Measurements from ENCODE around the gene RNF40.

The RNF40 gene

DNA sequence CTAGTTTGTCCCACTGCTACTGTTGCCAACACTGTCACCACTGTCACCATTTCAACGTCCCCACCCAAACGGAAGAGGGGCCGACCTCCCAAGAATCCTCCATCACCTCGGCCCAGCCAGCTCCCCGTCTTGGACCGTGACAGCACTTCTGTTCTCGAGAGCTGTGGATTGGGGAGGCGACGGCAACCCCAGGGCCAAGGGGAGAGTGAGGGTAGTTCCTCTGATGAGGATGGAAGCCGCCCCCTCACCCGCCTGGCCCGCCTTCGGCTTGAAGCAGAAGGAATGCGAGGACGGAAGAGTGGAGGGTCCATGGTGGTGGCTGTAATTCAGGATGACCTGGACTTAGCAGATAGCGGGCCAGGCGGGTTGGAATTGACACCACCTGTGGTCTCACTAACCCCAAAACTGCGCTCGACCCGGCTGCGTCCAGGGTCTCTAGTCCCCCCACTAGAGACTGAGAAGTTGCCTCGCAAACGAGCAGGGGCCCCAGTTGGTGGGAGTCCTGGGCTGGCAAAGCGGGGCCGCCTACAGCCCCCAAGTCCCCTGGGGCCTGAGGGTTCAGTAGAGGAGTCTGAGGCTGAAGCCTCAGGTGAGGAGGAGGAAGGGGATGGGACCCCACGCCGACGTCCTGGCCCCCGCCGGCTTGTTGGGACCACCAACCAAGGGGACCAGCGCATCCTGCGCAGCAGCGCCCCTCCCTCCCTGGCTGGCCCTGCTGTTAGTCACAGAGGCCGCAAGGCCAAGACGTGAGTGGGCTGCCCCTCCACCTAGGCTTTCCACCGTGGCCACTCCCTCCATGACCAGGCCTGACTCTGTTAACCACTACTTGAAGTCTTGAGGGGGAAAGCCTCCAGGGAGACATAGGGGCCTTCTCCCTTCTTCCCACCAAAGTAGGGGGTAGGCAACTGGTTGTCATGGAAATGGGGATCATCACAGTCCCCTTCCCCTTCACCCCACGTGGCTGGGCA, 22.9 kb upstream of the RNF40 start:
- no peak for FAIRE-seq
- DNase-seq (ENCODE audit: extremely low spot score, insufficient read length, low read depth) = no peak

DNA sequence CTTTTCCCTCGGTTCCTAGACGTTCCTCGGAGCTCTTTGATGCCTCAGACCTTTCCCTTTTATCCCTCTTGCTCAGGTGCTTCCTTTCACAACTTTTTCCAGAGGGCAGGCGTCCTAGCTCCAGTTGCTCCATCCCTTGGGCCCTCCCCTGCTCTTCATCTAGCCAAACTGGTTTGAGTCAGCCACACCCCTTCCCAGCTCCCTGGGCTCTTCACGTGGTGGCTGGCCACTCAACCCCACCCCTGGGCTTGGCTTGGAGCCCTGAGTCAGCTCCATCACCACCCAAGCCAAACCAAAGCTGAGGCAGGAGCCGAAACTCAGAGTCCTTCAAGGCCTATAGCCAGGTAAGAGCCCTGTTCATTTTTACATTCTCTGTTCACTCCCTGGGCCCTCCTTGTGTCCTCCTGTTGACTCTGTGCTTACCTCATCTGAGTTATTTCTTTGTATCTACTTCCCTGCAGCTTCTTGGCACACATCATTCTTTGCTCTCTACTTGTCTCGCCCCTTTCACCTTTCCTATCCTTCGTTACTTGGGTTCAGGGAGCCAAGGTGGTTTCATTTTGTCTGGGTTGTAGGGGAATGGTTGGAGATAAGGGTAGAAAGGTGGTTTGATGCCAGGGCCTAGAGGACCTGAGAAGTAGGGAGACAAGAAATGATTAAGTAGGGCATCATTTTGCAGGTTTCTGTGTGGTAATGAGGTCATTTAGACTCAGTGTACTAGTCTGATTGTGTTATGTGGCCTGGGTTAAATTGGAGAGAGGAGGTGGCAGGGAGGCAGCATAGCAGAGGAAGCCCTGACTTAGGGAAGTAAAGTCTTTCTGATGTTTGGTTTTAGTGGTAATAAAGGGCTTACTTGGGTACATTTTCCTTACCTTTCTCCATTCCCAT, 21.5 kb upstream of the RNF40 start:
- DNase-seq (ENCODE audit: extremely low spot score, insufficient read length, low read depth) (no peak), FAIRE-seq (no peak)

DNA sequence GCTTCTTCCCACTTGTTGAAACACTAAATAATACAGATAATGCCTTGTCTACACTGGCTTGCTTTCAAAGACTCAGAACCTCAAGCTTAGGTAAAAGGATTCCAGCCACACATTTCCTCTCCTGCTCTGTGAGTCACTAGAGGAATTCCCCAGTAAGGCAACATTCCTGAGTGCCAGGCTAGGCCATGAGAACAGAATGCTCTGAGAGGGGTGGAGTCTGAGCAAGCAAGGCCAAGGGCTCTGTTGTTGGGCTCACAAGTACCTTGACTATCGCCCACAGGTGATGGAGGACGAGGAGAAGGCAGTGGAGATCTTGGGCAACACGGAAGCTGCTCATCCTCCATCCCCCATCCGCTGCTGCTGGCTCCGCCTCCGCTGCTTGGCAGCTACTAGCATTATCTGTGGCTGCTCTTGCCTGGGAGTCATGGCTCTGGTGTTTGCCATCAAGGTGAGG, 20.6 kb upstream of the RNF40 start:
- DNase-seq (ENCODE audit: extremely low spot score, insufficient read length, low read depth) = no peak
- no peak for FAIRE-seq

DNA sequence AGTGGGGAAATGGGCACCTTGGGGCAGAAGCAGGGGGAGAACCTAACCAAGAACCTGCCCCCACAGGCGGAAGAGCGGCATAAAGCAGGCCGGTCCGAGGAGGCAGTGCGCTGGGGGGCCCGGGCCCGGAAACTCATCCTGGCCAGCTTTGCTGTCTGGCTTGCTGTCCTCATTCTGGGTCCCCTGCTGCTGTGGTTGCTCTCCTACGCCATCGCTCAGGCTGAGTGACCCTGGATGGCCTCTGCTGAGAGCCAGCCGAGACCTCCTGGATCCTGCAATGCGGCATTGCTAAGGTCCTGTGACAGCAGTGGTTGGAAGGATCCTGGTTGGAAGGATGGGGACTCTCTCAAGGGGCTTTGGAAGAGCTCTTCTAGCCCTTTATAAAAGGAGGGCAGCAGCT, 18.4 kb upstream of the RNF40 start:
- FAIRE-seq (no peak), DNase-seq (ENCODE audit: extremely low spot score, insufficient read length, low read depth) (no peak)

DNA sequence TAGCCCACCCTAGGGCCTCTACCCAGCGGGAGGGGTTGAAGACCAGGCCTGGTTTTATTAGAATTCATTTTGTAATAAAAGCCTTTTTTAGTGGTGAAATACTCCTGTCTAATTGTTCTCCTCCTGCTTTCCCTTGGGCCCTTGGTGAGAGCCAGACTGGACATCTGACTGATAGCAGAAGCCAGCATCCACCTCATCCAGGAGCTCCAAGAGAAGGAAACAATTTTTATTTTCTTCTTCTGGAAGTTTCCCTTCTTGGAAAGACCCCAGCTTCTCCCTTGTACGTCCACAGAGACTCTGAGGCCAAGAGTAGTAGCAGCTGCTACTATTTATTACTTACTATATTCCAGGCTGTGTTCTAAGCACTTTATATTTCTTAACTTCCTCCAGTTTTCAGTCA, 17.9 kb upstream of the RNF40 start:
- no peak for FAIRE-seq
- DNase-seq (ENCODE audit: extremely low spot score, insufficient read length, low read depth) = no peak

DNA sequence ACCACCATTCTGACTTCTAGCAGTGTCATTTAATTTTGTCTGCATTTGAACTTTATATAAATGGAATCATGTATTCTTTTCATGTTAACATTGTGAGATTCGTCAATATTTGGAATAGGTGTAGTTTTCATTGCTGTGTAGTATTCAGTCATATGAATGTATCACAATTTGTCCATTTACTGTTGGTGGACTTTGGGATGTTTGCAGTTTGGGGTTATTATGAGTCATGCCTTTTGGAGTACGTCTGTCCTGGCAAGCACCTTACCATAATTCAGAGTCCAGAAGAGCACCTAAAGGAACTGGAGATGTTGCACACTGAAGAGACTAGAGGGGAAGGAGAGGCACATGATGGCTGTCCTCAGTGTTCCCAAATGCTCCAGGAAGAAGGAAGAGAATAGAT, 17.0 kb upstream of the RNF40 start:
- FAIRE-seq (no peak), DNase-seq (ENCODE audit: extremely low spot score, insufficient read length, low read depth) (no peak)

DNA sequence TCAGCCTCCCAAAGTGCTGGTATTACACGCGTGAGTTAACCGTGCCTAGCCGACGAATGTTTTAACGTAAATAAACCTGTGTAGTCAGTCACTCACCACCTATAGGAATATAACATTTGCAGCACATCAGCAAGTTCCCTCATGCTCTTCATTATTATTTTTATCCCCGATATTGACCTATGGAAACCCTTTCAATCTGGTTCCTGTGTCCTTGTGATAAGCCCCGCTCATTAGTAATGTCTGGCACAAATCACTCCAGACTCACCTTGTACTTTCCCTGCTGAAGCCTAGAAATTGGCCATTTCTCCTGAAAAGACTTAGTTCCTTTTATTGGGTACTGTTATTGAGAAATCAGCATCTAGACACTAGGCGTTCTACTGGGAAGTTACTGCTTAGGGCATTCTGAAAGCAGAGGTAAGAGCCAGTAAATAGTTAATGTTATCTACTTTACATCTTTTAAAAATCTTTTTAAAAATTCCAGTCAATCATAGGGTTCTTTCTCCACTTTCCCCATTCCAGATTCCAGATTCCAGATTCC, 15.4 kb upstream of the RNF40 start:
- DNase-seq (ENCODE audit: extremely low spot score, insufficient read length, low read depth) = no peak
- FAIRE-seq = no peak

DNA sequence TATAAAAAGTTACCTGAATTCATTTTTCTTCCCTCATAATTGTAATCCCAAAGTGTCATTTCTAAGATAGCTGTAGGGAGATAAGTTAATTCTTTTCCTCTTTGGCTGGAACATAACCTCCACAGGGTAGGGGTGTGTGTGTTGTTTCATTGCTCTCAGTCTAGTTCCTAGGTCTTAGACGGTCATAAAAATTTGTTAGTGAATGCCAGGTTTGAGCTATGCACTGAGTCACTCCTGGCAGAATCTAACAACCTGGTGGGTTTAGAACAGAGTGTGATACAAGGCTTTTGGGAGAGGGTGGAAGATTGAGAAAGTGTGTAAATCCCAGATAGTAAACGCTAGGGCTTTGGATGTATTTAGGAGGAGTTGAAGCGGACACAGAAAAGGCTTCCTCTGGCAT, 14.8 kb upstream of the RNF40 start:
- FAIRE-seq (no peak), DNase-seq (ENCODE audit: extremely low spot score, insufficient read length, low read depth) (no peak)

DNA sequence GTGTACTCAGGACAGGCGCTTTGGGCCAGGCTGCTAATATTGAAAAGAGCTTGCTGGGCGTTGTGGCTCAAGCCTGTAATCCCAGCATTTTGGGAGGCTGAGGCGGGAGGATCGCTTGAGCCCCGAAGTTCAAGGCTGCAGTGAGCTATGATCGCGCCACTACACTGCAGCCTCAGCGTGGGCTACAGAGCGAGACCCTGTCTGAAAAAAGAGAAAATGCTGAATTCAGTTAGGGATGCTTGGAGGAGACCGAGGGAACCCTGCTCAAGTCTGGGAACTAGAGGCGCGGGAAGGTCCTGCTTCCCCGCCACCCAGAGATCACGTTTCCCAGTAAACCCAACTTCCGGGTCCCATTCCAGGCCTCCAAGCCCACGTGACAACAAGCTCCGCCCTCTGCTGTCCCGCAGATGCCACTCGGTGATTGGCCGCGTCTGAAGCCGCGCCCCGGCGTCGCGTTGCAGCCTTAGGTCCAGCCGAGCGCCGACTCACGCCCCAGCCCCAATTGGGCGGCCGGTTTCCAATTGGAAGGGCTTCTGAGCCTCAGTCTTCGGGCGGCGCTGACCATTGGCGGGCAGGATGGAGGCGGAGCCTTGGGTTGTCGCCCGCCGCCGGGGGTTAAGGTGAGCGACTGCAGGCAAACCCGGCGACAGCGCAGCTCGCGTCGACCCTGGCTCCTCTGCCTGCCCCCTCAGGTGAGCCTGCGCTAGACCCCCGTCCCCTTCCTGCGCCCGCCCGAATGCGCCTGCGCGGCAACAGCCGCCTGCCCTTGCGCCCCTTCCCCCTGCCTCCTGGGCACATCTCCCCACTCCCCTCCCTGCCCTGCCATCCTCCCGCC, 14.1 kb upstream of the RNF40 start, which contains the start of gene PHKG2:
Gene PHKG2 (plus strand): TSS at position 627 of the 835 bp plus-strand sequence. CDS start 396 bp downstream, outside the sequence.
- peak; percentile 98 for FAIRE-seq
- peak; percentile 96 for DNase-seq (ENCODE audit: extremely low spot score, insufficient read length, low read depth)

DNA sequence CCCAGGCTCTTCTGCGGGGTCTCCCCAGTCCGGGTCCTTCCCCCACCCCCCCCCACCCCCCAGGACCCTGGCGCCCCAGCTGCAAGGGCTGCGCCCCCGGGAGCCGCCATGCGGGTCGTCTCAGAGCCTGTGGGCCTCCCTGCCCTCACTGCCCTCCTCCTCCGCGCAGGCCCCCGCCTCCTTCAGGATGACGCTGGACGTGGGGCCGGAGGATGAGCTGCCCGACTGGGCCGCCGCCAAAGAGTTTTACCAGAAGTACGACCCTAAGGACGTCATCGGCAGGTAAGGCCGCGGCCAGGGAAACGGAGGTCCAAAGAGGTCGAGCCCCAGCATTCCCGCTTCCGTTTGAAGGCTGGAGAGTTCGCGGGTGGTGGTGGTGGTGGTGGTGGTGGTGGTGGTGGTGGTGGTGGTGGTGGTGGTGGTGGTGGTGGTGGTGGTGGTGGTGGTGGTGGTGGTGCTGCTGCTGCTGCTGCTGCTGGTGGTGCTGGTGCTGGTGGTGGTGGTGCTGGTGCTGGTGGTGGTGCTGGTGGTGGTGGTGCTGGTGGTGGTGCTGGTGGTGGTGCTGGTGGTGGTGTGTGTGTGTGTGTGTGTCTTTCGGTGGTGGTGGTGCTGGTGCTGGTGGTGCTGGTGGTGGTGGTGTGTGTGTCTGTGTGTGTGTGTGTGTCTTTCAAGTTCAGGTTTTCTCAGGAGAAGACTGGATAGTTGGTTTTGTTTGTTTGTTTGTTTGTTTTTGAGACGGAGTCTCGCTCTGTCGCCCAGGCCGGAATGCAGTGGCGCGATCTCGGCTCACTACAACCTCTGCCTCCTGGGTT, 13.3 kb upstream of the RNF40 start:
- FAIRE-seq (no peak), DNase-seq (ENCODE audit: extremely low spot score, insufficient read length, low read depth) (no peak)

DNA sequence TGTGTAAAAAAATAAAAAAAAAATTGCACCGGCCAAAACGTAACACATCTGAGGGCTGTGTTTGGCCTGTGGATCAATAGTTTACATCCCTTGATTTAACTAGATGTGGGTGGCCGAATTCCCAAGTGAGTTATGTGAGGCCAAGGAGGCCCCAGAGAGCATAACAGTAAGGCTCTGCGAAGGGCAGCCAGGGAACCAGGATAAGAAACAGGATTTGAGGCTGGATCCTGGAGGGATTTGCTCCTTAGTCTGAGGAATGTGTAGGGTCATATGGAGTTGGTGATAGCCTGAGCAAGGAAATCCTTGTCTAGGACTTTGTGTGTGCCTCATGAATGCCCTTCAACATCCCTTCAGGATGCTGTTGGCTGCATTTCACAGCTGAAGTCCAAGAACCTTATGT, 11.9 kb upstream of the RNF40 start:
- DNase-seq (ENCODE audit: extremely low spot score, insufficient read length, low read depth) = no peak
- no peak for FAIRE-seq

DNA sequence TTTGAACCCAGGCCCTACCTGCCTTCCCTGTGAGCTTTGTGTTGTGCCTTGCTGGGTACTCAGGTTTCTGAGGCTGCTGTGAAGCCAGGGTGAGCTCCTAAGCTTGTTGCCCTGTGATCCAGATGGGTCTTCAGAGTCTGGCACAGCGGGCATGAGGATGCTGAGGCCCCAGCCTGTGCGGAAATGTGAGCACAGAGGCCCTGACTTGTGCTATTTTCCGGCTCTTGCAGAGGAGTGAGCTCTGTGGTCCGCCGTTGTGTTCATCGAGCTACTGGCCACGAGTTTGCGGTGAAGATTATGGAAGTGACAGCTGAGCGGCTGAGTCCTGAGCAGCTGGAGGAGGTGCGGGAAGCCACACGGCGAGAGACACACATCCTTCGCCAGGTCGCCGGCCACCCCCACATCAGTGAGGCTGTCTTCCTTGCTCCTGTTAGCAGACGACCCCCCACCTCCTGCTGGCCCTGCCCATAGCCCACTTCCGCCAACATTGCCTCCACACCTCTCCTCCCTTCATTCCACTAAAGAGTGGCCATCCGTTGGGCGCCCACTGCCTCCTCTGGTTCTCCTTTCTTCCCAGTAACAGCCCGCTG, 11.2 kb upstream of the RNF40 start:
- no peak for DNase-seq (ENCODE audit: extremely low spot score, insufficient read length, low read depth)
- FAIRE-seq = no peak

DNA sequence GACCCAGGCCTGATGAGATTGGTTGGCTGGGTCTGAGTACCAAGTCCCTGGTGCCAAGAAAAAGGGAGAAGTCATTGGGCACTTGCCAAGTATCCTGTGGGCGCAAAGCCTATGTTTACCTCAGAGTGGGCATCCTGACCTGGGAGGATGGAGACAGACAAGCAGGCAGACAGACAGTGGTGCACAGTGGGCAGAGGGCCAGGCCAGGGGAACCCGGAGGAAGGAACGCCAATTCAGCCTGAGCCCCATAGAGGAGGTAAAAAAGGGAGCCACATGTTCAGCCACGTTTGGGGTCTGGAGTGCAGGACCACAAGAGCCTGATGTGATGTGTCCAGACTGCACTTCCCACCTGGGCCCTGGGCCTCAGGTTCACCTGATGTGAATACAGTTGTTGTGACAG, 8.5 kb upstream of the RNF40 start:
- FAIRE-seq = no peak
- DNase-seq (ENCODE audit: extremely low spot score, insufficient read length, low read depth) = no peak

DNA sequence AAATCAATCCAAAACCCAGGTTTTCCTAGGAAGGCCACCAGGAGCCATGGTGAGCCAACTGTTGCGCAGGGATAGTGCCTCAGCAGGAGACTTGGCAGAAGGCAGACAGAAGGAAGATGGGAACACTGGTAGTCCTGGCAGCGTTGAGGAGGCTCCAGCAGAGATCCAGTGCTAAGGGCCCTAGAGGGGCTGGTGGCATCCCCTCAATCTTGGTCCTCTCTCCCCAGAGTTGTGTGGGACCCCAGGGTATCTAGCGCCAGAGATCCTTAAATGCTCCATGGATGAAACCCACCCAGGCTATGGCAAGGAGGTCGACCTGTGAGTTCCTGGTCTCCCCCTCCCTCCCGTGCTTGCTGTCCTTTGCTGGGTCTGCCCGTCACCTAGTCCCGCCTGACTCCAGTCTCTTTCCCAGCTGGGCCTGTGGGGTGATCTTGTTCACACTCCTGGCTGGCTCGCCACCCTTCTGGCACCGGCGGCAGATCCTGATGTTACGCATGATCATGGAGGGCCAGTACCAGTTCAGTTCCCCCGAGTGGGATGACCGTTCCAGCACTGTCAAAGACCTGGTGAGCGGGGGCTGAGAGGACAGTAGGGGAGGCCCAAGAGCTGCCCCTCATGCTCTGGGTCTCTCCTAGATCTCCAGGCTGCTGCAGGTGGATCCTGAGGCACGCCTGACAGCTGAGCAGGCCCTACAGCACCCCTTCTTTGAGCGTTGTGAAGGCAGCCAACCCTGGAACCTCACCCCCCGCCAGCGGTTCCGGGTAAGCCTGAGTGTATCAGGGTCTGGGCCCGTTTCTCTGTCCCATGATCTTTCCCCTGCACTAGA, 6.0 kb upstream of the RNF40 start:
- FAIRE-seq = no peak
- no peak for DNase-seq (ENCODE audit: extremely low spot score, insufficient read length, low read depth)

DNA sequence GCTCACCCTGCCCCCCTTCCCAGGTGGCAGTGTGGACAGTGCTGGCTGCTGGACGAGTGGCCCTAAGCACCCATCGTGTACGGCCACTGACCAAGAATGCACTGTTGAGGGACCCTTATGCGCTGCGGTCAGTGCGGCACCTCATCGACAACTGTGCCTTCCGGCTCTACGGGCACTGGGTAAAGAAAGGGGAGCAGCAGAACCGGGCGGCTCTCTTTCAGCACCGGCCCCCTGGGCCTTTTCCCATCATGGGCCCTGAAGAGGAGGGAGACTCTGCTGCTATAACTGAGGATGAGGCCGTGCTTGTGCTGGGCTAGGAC, 5.4 kb upstream of the RNF40 start:
- no peak for FAIRE-seq

DNA sequence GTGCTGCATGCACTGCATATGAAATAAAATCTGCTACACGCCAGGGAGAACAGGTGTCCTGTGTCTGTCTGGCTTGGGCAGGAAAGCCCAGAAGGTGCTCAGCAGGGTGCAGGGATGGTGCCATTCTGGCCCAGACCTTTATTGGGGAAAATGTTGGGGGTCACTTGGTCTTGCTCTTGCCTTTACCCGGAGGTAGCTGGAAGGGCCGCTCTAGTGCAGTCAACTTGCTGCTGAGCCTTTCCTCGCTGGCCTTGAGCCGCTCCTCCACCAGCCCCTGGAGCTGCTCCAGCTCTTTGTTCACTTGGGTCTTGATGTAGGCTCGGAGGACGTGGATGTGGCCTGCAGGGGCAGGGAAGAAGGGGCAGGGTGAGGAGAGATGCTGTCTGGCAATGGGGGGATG, 4.8 kb upstream of the RNF40 start:
- FAIRE-seq (no peak), DNase-seq (ENCODE audit: extremely low spot score, insufficient read length, low read depth) (no peak)

More for the DNA sequence above, 5.4 kb upstream of the RNF40 start:
- DNase-seq (ENCODE audit: extremely low spot score, insufficient read length, low read depth) = no peak

DNA sequence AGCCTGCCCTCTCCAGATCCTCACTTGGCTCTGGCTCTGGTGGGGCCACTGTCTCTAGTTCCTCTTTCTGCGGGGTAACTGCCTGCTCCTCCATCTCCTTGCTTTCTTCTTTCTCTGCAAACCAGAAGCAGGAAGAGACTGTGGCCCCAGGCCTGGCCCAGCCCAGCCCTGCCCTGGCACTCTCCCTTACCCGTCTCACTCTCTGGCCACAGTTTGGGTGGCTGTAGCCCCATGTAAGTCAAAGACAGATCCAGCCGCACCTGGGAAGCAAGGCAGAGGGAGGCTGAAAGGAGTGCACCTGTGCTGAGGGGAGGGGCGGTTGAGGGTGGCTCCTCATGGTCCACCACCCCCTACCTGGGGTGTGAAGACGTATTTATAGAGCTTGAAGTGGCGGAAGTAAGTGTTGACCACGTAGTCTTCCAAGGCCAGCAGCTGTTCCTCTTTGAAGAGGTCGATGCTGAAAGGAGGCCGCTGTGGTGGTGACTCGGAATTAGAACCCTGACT, 3.1 kb upstream of the RNF40 start:
- FAIRE-seq = no peak

More for the DNA sequence above, 3.1 kb upstream of the RNF40 start:
- DNase-seq (ENCODE audit: extremely low spot score, insufficient read length, low read depth) = no peak
